ENCODE measurements around the gene TEAD1.
A peak's percentile ranks its signal among the peaks of the same experiment; 100 is the strongest.

The TEAD1 gene

DNA sequence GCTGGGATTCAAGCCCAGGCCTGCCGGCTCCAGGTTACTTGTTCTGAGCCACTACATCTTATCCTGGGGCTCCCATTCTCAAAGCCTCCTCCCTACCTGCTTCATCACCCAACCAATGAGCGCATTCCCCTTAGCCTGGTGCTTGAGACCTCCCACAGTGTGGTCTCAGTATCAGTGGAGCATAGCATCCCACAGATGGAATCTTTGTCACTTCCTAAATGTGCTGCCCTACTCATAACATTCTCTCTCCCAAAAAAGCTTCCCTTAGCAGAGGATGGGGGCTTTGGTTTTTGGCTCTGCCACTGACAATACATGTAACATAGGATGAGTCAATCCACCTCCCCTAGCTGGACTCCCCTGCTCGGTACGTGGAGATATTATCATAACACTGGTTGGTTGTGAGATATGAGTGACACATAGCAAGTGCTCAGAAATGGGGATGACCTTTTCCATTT lies 28.8 kb downstream of the TEAD1 start:
- Mint-ChIP-seq H3K4me3 (no peak overlapping the region), H3K9me3 (no peaks in the 10 kb centered on the region), H3K27me3 (peaks cover 53% of the 10 kb centered on the region)

DNA sequence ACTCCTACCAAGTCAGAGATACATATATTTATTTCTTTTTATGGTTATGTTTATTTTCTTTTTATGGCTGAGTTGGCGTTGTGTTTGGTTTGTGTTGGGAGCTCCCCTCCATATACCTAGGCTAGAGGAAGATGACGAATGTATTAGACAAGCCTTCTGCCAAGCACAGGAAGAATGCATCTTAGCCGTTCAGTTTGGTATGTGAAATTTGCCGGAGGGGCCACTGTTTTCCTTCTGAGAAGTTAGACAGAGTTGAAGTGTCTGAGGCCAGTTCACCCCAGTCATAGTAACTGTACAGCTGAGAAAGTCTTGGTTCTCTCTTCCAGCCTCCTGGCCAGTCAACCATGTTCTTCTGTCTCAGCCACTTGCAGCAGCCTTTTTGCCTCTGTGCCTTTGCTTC lies 29.8 kb downstream of the TEAD1 start:
- Mint-ChIP-seq H3K27ac (no peak overlapping the region), H3K36me3 (ENCODE audit: low read depth) (no peaks in the 10 kb centered on the region), H3K4me1 (ENCODE audit: low read depth) (no peaks in the 10 kb centered on the region), H3K9me3 (no peaks in the 10 kb centered on the region), H3K27me3 (peaks cover 55% of the 10 kb centered on the region), H3K4me3 (no peak overlapping the region)

More for the DNA sequence above, 28.8 kb downstream of the TEAD1 start:
- no peaks in the 10 kb centered on the region for H3K36me3 Mint-ChIP-seq (ENCODE audit: low read depth)
- no peaks in the 10 kb centered on the region for H3K4me1 Mint-ChIP-seq (ENCODE audit: low read depth)
- H3K27ac Mint-ChIP-seq, result no peak overlapping the region

DNA sequence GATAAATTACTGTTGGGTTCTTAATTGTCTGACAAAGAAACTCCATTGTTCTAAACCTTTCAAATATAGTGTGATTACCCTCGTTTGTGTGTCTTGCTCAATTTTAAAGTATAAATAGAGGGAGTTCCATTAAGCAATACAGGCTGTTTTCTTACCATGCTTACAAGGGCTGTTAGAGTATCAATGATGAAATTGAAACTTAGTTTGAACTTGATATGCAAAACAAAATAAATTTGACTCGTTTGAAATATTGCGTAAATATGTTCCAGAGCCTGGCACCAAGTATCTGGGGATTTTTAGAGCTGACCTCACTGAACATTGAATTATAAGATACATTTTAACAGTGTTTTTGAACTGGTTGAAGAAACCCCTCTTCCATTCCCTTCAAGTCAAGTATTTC lies 31.7 kb downstream of the TEAD1 start:
- no peak overlapping the region for H3K4me3 Mint-ChIP-seq
- H3K27ac Mint-ChIP-seq, result no peak overlapping the region
- H3K4me1 Mint-ChIP-seq (ENCODE audit: low read depth), result no peaks in the 10 kb centered on the region
- peaks cover 47% of the 10 kb centered on the region for H3K27me3 Mint-ChIP-seq
- no peaks in the 10 kb centered on the region for H3K9me3 Mint-ChIP-seq
- H3K36me3 Mint-ChIP-seq (ENCODE audit: low read depth), result no peaks in the 10 kb centered on the region

DNA sequence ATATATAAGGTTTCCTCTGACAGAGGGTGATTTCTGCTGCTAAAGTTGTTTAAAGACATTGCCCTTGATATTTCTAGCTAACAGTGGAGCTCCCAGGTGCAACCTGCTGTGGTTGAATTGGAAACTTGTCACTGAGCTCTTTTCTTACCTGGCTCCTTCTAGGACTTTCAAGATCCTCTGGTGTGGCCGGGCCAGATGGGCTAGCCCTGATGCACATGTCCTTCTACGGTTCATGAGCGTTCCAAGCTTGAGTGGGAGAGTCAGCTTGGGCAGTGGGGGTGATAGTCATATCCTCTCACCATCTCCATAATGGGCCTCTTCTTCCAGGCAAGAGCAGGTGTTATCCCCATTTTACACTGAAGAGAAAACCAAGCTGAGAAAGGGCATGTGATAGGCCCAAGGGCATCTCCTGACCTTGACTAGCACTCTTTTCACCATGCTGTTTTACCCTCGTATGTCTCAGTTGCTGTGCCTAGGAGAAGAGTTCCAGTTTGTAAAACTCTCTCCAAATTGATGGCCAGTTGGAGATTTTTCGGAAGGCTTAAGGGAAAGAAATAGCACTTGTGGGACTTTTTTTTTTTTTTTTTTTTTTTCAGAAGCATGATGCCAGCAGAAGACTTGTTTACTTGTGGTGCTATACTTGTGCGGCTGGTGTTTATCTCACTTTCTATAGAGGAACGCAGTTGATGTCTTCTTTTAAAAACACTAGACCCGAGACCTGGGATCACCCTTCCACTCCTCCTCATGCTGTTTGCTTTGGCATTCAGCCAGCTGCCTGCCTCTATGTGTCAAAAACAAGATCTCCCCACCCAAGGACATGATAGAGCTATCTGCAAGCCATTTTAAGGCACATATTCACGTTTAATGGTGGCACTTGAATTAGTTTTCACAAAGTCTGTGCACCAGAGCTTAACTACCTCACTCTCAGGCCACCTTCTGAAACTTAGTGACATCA lies 32.6 kb downstream of the TEAD1 start:
- no peaks in the 10 kb centered on the region for H3K9me3 Mint-ChIP-seq
- peaks cover 44% of the 10 kb centered on the region for H3K27me3 Mint-ChIP-seq
- no peaks in the 10 kb centered on the region for H3K36me3 Mint-ChIP-seq (ENCODE audit: low read depth)
- H3K27ac Mint-ChIP-seq, result no peak overlapping the region
- no peak overlapping the region for H3K4me3 Mint-ChIP-seq
- no peaks in the 10 kb centered on the region for H3K4me1 Mint-ChIP-seq (ENCODE audit: low read depth)

DNA sequence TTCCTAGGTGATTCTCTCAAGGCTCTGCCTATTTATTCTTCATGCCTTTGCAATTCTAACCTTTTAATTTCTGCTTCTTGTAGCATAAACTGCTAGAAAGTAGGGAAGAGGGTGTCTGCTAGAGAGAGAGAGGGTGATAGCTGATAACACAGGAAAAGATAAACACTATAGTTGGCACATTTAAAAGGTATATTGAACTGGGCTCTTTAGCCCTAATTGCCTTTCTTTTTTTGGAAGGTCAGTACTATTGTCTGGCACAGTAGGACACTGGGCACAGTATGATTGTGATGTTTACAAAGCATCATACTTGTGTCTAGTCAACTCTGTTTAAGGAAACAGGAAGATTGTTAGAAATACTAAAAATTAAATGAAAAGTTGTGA lies 33.3 kb downstream of the TEAD1 start:
- H3K27ac Mint-ChIP-seq, result no peak overlapping the region
- H3K9me3 Mint-ChIP-seq, result no peaks in the 10 kb centered on the region
- no peaks in the 10 kb centered on the region for H3K36me3 Mint-ChIP-seq (ENCODE audit: low read depth)
- no peak overlapping the region for H3K4me3 Mint-ChIP-seq
- H3K27me3 Mint-ChIP-seq, result peaks cover 44% of the 10 kb centered on the region
- H3K4me1 Mint-ChIP-seq (ENCODE audit: low read depth), result no peaks in the 10 kb centered on the region

DNA sequence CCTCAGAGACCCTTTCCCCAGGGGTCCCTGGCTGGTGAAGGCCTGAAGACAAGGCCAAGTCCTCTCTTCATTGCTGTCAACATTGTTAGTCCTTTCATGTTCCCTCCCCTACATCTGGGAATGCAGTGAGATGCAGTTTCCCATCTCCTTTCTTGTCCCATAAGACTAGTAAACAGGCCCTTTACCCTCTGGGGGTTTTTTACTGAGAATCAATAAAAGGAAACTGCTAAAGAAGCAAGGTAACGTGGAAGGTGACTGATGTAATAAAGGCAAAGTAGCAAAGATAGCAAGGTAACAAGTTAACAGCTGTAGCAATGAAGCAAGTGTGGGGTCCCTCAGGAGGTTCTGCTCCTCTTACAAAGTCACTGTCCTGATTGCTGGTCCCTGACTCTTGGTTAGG lies 37.3 kb downstream of the TEAD1 start:
- Mint-ChIP-seq H3K9me3 (no peaks in the 10 kb centered on the region), H3K4me1 (ENCODE audit: low read depth) (no peaks in the 10 kb centered on the region), H3K4me3 (no peak overlapping the region), H3K27ac (no peak overlapping the region), H3K36me3 (ENCODE audit: low read depth) (no peaks in the 10 kb centered on the region), H3K27me3 (peaks cover 62% of the 10 kb centered on the region)

DNA sequence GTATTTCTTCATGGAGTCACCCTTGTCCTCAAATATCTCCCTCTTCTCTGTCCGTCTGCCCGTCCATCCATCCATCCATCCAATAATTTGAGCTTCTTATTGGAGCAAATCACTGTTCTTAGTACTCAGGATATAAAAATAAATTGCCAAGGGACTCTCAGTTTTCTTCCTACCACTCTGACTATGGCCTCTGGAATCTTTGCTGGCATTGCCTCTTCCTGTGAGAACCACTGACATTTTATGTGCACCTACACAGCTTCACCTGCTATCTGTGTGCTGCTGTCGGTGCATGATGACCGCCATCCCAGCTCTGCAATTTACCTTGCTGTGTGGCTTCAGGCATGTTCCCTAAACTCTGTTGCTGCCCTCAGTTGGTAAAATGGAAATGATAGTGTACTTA lies 37.9 kb downstream of the TEAD1 start:
- Mint-ChIP-seq H3K4me1 (ENCODE audit: low read depth) (no peaks in the 10 kb centered on the region), H3K9me3 (no peaks in the 10 kb centered on the region), H3K27me3 (peaks cover 65% of the 10 kb centered on the region), H3K4me3 (no peak overlapping the region), H3K36me3 (ENCODE audit: low read depth) (no peaks in the 10 kb centered on the region), H3K27ac (no peak overlapping the region)

DNA sequence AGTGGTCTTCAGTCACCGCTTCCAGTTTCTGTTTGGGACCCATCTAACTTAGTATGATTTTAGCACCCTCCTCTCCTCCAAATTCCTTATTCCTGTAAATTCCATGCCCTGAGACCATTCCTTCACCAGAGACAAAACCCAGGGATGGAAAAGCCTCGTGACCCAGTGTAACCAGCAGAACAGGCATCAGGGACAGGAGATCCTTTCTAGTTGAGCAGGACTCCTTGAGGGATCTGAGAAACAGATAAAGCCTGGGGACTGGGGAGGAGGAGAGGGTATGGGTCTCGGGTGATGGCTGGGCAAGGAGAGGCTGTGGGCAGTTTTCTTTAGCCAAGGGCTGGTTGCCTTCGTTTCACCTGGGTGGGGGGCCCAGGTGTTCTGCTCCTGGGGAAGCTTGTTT lies 40.9 kb downstream of the TEAD1 start:
- Mint-ChIP-seq H3K27ac (no peak overlapping the region), H3K4me3 (no peak overlapping the region), H3K9me3 (no peaks in the 10 kb centered on the region), H3K36me3 (ENCODE audit: low read depth) (no peaks in the 10 kb centered on the region), H3K27me3 (peaks cover 72% of the 10 kb centered on the region), H3K4me1 (ENCODE audit: low read depth) (peaks cover 11% of the 10 kb centered on the region)

DNA sequence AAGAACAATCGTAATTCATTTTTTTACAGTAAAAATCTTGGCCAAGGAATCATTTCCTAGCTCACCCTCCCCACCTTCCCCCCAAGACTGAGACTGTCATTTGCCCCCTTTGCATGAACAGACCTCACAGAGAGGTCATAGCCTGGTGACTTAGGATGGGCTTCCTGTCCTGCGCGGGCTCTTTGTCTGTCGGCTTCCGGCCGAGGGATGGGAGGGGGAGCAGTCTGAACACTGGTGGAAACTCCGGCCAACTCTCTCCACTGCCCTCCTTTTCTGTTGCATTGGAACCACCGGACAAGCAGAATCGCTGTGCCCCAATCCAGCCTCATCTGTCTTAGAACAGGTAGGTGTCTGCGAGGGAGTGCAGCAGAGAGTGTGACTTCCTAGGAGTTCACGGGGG lies 41.7 kb downstream of the TEAD1 start:
- no peak overlapping the region for H3K4me3 Mint-ChIP-seq
- no peak overlapping the region for H3K27ac Mint-ChIP-seq
- peaks cover 11% of the 10 kb centered on the region for H3K4me1 Mint-ChIP-seq (ENCODE audit: low read depth)
- H3K27me3 Mint-ChIP-seq, result peaks cover 74% of the 10 kb centered on the region
- H3K9me3 Mint-ChIP-seq, result no peaks in the 10 kb centered on the region
- H3K36me3 Mint-ChIP-seq (ENCODE audit: low read depth), result no peaks in the 10 kb centered on the region

DNA sequence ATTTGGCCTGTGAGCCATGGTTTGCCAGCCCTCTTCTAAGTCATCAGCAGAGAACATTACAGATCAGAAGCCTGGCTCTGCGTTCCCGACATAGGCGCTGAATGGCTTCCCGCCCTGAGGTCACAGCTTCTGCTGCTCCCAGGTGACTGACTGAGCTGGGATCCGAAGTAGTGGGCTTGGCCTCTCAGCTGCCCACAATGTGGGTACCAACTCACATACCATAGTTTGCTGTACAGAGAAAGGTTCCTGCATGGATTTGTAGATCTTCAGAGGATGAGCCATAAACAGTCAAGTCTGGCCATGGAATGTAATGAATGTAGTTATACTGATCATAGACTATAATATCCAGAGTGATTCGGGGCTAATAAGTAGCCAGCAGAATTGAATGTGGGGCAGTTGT lies 42.6 kb downstream of the TEAD1 start:
- Mint-ChIP-seq H3K27ac (no peak overlapping the region), H3K4me3 (no peak overlapping the region), H3K27me3 (peaks cover 80% of the 10 kb centered on the region), H3K9me3 (no peaks in the 10 kb centered on the region), H3K4me1 (ENCODE audit: low read depth) (peaks cover 11% of the 10 kb centered on the region), H3K36me3 (ENCODE audit: low read depth) (no peaks in the 10 kb centered on the region)

DNA sequence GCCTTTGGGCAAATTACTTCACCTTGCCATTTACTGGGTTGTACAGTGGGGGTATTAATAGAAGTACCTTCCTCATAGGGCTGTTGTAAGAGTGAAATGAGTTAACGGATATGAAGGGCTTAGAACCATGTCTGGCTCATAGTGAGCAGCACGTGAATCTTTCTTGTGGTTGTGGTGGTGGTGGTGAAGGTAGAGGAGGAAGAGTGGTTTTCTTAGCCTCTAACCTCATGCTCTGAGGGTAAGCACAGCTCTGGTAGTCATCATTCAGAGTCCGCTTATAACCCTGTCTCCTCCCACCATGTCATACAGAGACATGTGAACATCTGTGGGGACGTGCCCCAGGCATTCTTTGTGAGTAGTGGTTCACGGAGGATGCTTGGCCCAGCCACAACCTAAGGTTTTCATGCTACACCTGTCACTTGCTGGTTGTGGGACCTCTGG lies 43.6 kb downstream of the TEAD1 start:
- Mint-ChIP-seq H3K9me3 (no peaks in the 10 kb centered on the region), H3K27ac (peak overlapping the region; percentile 50), H3K27me3 (peaks cover 80% of the 10 kb centered on the region), H3K36me3 (ENCODE audit: low read depth) (no peaks in the 10 kb centered on the region), H3K4me3 (no peak overlapping the region), H3K4me1 (ENCODE audit: low read depth) (peaks cover 11% of the 10 kb centered on the region)

DNA sequence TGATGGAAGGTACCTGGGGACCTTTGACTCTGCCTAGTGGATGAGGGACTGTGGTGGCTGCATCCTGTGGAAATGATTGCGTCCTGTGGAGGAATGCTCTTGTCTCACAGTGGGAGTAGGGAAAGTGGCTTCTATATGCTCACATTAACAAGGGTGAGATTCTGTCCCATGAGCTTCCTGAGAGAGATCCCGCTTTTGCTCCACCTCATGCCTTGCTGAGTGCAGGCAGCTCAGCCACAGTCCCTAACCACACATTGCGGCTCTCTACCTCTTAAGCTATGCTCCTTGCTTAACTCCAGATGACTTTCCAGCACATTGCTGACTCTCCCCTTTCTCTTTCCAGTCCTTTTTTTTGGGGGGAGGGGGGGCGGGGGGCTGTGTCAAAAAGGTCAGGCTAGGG lies 45.0 kb downstream of the TEAD1 start:
- Mint-ChIP-seq H3K27me3 (peaks cover 86% of the 10 kb centered on the region), H3K4me1 (ENCODE audit: low read depth) (peaks cover 11% of the 10 kb centered on the region), H3K9me3 (no peaks in the 10 kb centered on the region)

DNA sequence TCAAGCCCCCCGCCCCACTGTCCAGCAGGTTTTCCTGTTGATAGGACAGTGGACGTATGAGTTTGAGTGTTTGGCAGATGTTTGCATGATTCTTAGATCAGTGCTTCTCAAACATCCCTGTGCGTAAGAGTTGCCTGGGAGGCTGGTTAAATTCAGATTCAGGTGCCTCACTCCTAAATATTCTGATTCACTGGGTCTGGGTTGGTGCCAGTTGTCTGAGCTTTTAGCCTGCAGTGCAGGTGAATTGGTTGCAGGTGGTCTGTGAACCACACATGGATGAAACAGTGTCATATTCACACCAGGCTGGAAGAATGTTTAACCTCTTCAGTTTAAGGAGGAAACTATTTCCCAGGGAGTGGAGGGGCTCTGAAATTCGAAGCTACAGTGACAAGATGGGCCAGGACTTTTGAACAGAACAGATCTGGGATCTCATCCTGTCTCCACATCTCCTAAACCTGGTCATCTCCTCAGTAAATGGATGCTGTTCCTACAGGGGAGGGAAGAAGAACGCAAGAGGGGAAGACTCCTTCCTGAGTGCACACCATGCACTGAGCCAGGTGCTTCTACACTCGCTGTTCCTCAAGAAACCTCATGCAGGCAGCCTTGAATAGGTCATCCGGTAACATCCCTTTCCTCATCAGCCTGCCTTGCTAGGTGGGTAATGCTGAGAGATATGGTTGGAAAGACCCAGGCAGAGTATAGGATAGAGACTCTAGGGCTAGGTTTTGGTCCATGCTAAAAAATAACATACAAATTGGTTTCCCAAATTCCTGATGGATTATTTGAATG lies 47.8 kb downstream of the TEAD1 start:
- Mint-ChIP-seq H3K36me3 (ENCODE audit: low read depth) (no peaks in the 10 kb centered on the region), H3K4me3 (no peak overlapping the region), H3K27ac (no peak overlapping the region), H3K4me1 (ENCODE audit: low read depth) (peaks cover 11% of the 10 kb centered on the region), H3K9me3 (no peaks in the 10 kb centered on the region), H3K27me3 (peaks cover 79% of the 10 kb centered on the region)

More for the DNA sequence above, 45.0 kb downstream of the TEAD1 start:
- no peaks in the 10 kb centered on the region for H3K36me3 Mint-ChIP-seq (ENCODE audit: low read depth)
- H3K4me3 Mint-ChIP-seq, result no peak overlapping the region
- H3K27ac Mint-ChIP-seq, result no peak overlapping the region

DNA sequence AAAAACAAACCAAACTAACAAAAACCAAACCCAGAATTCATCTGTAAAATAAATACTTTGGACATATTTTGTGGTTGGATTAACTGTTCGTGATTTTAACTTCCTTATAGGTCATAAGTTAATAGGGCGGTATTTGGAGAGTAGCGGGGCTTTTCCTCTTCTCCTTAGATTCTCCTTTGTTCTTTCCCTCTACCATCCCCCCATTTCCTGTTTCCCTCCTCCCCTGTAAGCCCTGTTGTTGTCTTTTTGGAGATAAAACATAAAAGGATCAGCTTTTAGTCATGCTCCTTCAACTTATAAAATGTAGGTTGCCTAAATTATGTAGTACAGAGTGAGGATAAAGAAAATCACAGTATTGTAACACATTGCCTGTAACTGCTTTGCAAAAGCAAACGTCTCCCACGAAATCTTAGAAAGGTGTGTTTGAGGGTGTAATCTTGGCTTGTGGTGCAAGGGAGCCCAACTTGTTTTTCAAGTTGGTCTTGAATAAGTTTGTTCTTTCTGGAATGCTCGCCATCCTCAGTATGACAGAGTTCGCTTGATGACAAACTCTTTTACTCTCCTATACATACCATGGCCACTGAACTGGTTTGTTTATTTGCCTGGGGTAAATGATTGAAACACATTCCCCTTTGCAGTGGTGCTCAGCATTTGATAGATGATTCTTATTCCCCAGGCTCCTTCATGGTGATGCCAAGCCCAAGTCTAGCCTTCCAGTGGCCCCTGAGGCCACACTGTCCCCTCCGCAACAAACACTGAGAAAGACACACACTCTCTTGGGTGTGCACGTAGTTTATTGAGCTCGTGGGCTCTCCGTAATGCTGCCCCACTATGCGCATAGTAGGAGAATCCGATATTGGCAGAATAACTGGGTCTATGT lies 49.4 kb downstream of the TEAD1 start:
- Mint-ChIP-seq H3K36me3 (ENCODE audit: low read depth) (no peaks in the 10 kb centered on the region), H3K9me3 (no peaks in the 10 kb centered on the region), H3K4me1 (ENCODE audit: low read depth) (no peaks in the 10 kb centered on the region), H3K27me3 (peaks cover 81% of the 10 kb centered on the region), H3K4me3 (no peak overlapping the region), H3K27ac (no peak overlapping the region)
